SU-DHL-6 (cell line): Measurements from ENCODE around the gene TMEM132A.

Experiments
- H2AFZ ChIP-seq: fragments of 200-600 bp; sonication (generic); 2 replicates; pipeline ENCODE4 v1.6.1; 2014; ENCODE audit warnings: low read depth, mild to moderate bottlenecking, moderate library complexity, mixed read lengths, antibody characterized with exemption, low read length; ENCODE audit not compliant: severe bottlenecking
- H3F3A ChIP-seq: fragments of 200-600 bp; shearing (Covaris generic); 2 replicates; pipeline ENCODE4 v1.6.0; 2016; ENCODE audit warnings: antibody characterized with exemption, mild to moderate bottlenecking; ENCODE audit not compliant: insufficient read depth
- H3K27ac ChIP-seq: fragments of 200-600 bp; sonication (generic); 2 replicates; pipeline ENCODE4 v1.5.1; 2016; ENCODE audit warnings: low read depth, mild to moderate bottlenecking, low read length, moderate library complexity, mixed read lengths
- H3K27me3 ChIP-seq: fragments of 200-600 bp; sonication (generic), shearing (Covaris generic); 2 replicates; pipeline ENCODE4 v1.6.0; 2014; ENCODE audit warnings: mild to moderate bottlenecking, low read length
- H3K36me3 ChIP-seq: fragments of 200-600 bp; sonication (generic); 2 replicates; pipeline ENCODE4 v1.6.1; 2014; ENCODE audit warnings: mild to moderate bottlenecking, low read length, mixed read lengths
- H3K4me2 ChIP-seq: fragments of 300-600, 200-600 bp; shearing (Covaris generic), sonication (generic); 2 replicates; pipeline ENCODE4 v1.6.0; 2014; ENCODE audit warnings: low read length, low read depth, mild to moderate bottlenecking; ENCODE audit not compliant: poor library complexity, severe bottlenecking
- H3K4me3 ChIP-seq: fragments of 200-600 bp; sonication (generic); 2 replicates; pipeline ENCODE4 v1.5.1; 2014; ENCODE audit warnings: antibody characterized with exemption, low read length, mild to moderate bottlenecking, mixed read lengths; ENCODE audit not compliant: insufficient read depth, poor library complexity, severe bottlenecking
- H3K79me2 ChIP-seq: fragments of 200-600 bp; sonication (generic); 2 replicates; pipeline ENCODE4 v1.6.1; 2014; ENCODE audit warnings: mild to moderate bottlenecking, low read length, moderate library complexity; ENCODE audit not compliant: insufficient read depth
- H3K9ac ChIP-seq: fragments of 200-600 bp; sonication (generic); 2 replicates; pipeline ENCODE4 v1.7.0; 2014; ENCODE audit warnings: mild to moderate bottlenecking, low read length
- H3K9me2 ChIP-seq: fragments of 200-600 bp; sonication (generic); replicated peaks from 2 replicates; pipeline ENCODE4 v1.6.1; 2014; ENCODE audit warnings: low read length; ENCODE audit not compliant: insufficient read depth
- H3K9me3 ChIP-seq: fragments of 200-600 bp; sonication (generic); 2 replicates; pipeline ENCODE4 v1.6.1; 2014; ENCODE audit warnings: low read length, mixed read lengths; ENCODE audit not compliant: insufficient read depth
- H4K20me1 ChIP-seq: fragments of 200-600 bp; sonication (generic); 2 replicates; pipeline ENCODE4 v1.6.1; 2014; ENCODE audit warnings: low read depth, mild to moderate bottlenecking, antibody characterized with exemption, low read length, moderate library complexity, mixed read lengths
- EZH2phosphoT487 ChIP-seq: fragments of 200-600 bp; sonication (generic), shearing (Covaris generic); conservative IDR thresholded peaks from 2 replicates; pipeline ENCODE4 v1.6.1; 2018; ENCODE audit warnings: mild to moderate bottlenecking, antibody characterized with exemption, low read length, moderate library complexity, mixed read lengths
- TF ChIP-seq, protein P1 (sequence below): fragments of 200-600 bp; sonication (generic); IDR thresholded peaks from one replicate; pipeline ENCODE4 v1.5.1; 2017; ENCODE audit warnings: antibody characterized with exemption, mild to moderate bottlenecking, low read length, moderate library complexity; ENCODE audit not compliant: insufficient read depth, poor library complexity, severe bottlenecking

The TMEM132A gene

DNA sequence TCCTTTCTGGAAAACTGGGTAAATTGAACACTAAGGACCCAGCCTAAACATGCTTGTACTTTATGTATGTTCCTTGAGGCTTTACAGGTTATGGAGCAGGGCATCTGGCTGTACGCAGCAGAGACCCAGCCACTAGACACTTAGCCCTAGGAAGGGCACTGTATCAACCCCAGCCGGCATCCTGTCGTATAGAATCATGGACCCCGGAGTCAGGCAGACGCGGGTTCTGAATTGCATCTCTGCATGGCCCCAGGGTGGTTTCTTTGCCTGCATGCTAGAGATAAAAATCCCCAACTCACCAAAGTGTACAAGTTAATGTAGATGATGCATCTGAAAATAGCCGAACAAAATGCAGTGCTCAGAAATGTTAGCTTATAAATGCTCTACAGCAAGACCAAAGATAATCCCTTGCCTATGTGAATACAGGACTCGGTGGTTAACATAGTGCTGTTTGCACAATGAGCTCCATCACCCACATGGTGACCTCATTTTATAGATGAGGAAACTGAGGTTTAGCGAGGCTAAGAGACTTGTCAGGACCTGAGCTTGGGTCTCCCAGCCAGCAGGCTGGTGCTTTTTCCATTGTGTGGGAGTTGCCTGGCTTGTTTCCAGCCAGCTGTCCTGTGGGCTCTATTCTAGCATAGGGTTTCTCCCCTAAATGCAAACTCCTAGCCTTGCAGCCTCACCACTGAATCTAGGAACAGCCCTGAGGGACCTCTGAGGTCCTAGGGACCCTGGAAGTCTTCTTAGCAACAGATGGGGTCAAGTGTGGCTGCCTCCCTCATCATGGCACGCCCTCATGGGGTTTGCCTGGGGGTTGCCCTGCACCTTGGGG is 54.5 kb downstream of the TMEM132A start:
- Histone ChIP-seq H3K9me3 (no peaks in the 10 kb centered on the region), H3K79me2 (no peaks in the 10 kb centered on the region), H3K4me3 (no peak overlapping the region), H3K36me3 (no peaks in the 10 kb centered on the region), H4K20me1 (no peaks in the 10 kb centered on the region), H2AFZ (no peak overlapping the region), H3K27me3 (no peaks in the 10 kb centered on the region), H3K9me2 (no peaks in the 10 kb centered on the region), H3K4me2 (no peak overlapping the region), H3K27ac (no peak overlapping the region), H3K9ac (no peak overlapping the region), H3F3A (no peaks in the 10 kb centered on the region)
- TF ChIP-seq, protein P1, sequence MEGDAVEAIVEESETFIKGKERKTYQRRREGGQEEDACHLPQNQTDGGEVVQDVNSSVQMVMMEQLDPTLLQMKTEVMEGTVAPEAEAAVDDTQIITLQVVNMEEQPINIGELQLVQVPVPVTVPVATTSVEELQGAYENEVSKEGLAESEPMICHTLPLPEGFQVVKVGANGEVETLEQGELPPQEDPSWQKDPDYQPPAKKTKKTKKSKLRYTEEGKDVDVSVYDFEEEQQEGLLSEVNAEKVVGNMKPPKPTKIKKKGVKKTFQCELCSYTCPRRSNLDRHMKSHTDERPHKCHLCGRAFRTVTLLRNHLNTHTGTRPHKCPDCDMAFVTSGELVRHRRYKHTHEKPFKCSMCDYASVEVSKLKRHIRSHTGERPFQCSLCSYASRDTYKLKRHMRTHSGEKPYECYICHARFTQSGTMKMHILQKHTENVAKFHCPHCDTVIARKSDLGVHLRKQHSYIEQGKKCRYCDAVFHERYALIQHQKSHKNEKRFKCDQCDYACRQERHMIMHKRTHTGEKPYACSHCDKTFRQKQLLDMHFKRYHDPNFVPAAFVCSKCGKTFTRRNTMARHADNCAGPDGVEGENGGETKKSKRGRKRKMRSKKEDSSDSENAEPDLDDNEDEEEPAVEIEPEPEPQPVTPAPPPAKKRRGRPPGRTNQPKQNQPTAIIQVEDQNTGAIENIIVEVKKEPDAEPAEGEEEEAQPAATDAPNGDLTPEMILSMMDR, result no peak
- no peak for TF ChIP-seq EZH2phosphoT487

DNA sequence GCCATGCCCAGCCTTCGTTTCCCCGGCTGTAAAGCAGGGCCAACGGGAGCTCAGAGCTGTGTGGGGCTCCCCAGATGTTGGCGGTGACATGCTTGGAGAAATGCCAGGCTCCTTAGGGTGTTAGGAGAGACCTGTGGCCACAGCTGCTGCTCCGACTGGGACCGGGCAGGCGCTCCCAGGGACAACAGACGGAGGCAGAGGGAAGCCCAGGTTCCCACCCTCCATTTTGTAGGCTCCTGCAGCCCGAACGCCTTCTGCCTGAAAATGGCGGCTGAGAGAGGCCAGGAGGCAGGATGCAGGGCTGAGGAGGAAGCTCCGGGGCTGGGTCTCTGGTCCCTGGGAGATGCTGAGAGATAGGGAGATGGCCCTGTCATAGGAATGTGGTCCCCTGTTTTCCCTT is 57.3 kb downstream of the TMEM132A start:
- H3K4me2 ChIP-seq, result no peak overlapping the region
- no peaks in the 10 kb centered on the region for H3K9me2 ChIP-seq
- no peak overlapping the region for H3K9ac ChIP-seq
- H3K9me3 ChIP-seq, result no peaks in the 10 kb centered on the region
- no peaks in the 10 kb centered on the region for H3F3A ChIP-seq
- H3K4me3 ChIP-seq, result no peak overlapping the region
- no peaks in the 10 kb centered on the region for H3K79me2 ChIP-seq
- H3K27me3 ChIP-seq, result no peaks in the 10 kb centered on the region
- H3K36me3 ChIP-seq, result no peaks in the 10 kb centered on the region
- H2AFZ ChIP-seq, result no peak overlapping the region
- TF ChIP-seq EZH2phosphoT487, result no peak
- TF ChIP-seq, protein P1, result no peak
- no peaks in the 10 kb centered on the region for H4K20me1 ChIP-seq
- no peak overlapping the region for H3K27ac ChIP-seq

DNA sequence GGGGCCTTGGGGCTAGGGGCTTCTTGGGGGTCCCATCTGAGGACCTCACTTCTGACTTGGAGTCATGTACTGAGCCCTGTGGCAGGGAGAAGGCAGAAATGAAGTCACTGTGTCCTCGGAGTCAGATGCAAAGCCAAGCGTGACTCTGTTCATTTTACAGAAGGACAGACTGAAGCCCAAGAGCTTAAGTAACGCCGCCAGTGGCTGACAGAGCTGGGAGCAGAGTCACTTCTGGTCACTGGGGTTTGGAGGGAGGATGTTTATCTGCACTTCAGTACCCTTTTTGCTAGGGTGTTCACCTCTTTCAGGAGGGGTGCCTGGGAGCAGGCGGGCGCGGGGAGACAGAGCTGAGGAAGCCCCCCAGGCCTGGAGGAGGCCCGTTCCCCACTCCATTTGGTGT is 57.9 kb downstream of the TMEM132A start:
- Histone ChIP-seq H3K27me3 (no peaks in the 10 kb centered on the region), H3K4me2 (no peak overlapping the region), H3K27ac (no peak overlapping the region), H3K36me3 (no peaks in the 10 kb centered on the region), H3F3A (no peaks in the 10 kb centered on the region), H4K20me1 (no peaks in the 10 kb centered on the region), H3K79me2 (no peaks in the 10 kb centered on the region), H3K4me3 (no peak overlapping the region), H3K9me3 (no peaks in the 10 kb centered on the region), H2AFZ (no peak overlapping the region), H3K9me2 (no peaks in the 10 kb centered on the region), H3K9ac (no peak overlapping the region)
- TF ChIP-seq EZH2phosphoT487, result no peak
- TF ChIP-seq, protein P1, result no peak
